Stimulated activated CD4-positive, alpha-beta T cell treated with anti-CD3 and anti-CD28 coated beads, Interleukin-1b, Interleukin-23, amount 100 ng/mL, for 24 hours (primary cell): ENCODE results near the gene RBM5.
A peak's percentile ranks its signal among the peaks of the same experiment; 100 is the strongest.

ENCODE experiments used
- DNase-seq, 4 experiments: peaks; one replicate each; pipeline ENCODE4 v3.0.0-alpha.2; 2020; ENCODE audit warnings: low read depth in 4 of 4, low spot score in 1 of 4

The RBM5 gene

GRCh38 chr3:50138266-50139200 is 49.8 kb downstream of the RBM5 start:
- DNase-seq: no peak

- no peak for DNase-seq
Measured at GRCh38 chr3:50139308-50139707, 50.6 kb downstream of the RBM5 start.

- DNase-seq: no peak
Measured at GRCh38 chr3:50139718-50140423, 51.2 kb downstream of the RBM5 start.

- DNase-seq: no peak
Measured at GRCh38 chr3:50140990-50141389, 52.3 kb downstream of the RBM5 start.

- DNase-seq: no peak
Measured at GRCh38 chr3:50146316-50146901, 57.7 kb downstream of the RBM5 start.

GRCh38 chr3:50147016-50147415 is 58.3 kb downstream of the RBM5 start:
- DNase-seq: no peak

- no peak for DNase-seq
Measured at GRCh38 chr3:50147447-50147846, 58.7 kb downstream of the RBM5 start.

- no peak for DNase-seq
Measured at GRCh38 chr3:50147861-50148260, 59.1 kb downstream of the RBM5 start.

GRCh38 chr3:50150404-50150750 is 61.7 kb downstream of the RBM5 start:
- DNase-seq: no peak

- no peak for DNase-seq
Measured at GRCh38 chr3:50150863-50151686, 62.4 kb downstream of the RBM5 start.

- DNase-seq: no peak
Measured at GRCh38 chr3:50151728-50152127, 63.0 kb downstream of the RBM5 start.

GRCh38 chr3:50153782-50154475 is 65.2 kb downstream of the RBM5 start:
- DNase-seq: no peak

GRCh38 chr3:50154476-50154839 is 65.7 kb downstream of the RBM5 start:
- no peak for DNase-seq

- peak; percentile 10 to 59 (median 43) for DNase-seq
Measured at GRCh38 chr3:50154840-50155490, 66.2 kb downstream of the RBM5 start, which contains the start of gene SEMA3F. Gene SEMA3F, plus strand, starts transcription at chr3:50155324. Its CDS starts 4,299 bp downstream, at chr3:50159623.

- no peak for DNase-seq
Measured at GRCh38 chr3:50155491-50155878, 66.8 kb downstream of the RBM5 start.

- no peak for DNase-seq
Measured at GRCh38 chr3:50155891-50156290, 67.2 kb downstream of the RBM5 start.

GRCh38 chr3:50156549-50157493 is 68.1 kb downstream of the RBM5 start:
- no peak for DNase-seq

- no peak for DNase-seq
Measured at GRCh38 chr3:50157827-50158529, 69.3 kb downstream of the RBM5 start.
